GM12891 (cell line): ENCODE data around the gene NANOG.

Experiments used
- POLR2A ChIP-seq: IDR thresholded peaks from 2 replicates; pipeline ENCODE4 v1.6.1; 2011; ENCODE audit warnings: low read depth, low read length, control low read depth
- POU2F2 ChIP-seq: IDR thresholded peaks from 2 replicates; pipeline ENCODE4 v1.6.1; 2011; ENCODE audit warnings: low read depth, mild to moderate bottlenecking, control low read depth, low read length, moderate library complexity
- SPI1 ChIP-seq: IDR thresholded peaks from 2 replicates; pipeline ENCODE4 v1.6.1; 2011; ENCODE audit warnings: low read depth, low read length, control low read depth
- TAF1 ChIP-seq: IDR thresholded peaks from 2 replicates; pipeline ENCODE4 v1.6.1; 2011; ENCODE audit warnings: low read depth, low read length, control low read depth

DNA sequence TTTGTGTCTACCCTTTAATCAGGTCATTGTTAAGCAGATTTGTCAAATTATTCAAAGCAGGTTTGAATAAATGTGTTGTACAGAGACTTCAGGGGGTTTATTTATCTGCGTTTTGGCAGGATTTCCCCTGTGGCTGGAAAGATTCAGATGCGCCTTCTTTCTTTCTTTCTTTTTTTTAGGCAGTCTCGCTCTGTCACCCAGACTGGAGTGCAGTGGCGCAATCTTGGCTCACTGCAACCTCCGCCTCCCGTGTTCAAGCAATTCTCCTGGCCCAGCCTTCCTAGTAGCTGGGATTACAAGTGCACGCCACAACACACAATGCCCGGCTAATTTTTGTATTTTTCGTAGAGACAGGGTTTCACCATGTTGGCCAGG lies 30.4 kb upstream of the NANOG start:
- TF ChIP-seq POLR2A: no peak
- TF ChIP-seq SPI1: no peak
- TF ChIP-seq TAF1: no peak
- TF ChIP-seq POU2F2: no peak
